Measurements from ENCODE around the gene DHRS7B.

- no peak for TF ChIP-seq GATA2 (IDR thresholded peaks at IDR 0.05; ENCODE audit: low read depth, low read length)
- TF ChIP-seq GATA3 (IDR thresholded peaks at IDR 0.05; ENCODE audit: low read depth, low read length), result no peak
Observed at GRCh38 chr17:21194703-21195102, 67.9 kb downstream of the DHRS7B start.

All from SH-SY5Y (cell line).